ENCODE measurements around the gene PPP1R14D.

Gene PPP1R14D

DNA sequence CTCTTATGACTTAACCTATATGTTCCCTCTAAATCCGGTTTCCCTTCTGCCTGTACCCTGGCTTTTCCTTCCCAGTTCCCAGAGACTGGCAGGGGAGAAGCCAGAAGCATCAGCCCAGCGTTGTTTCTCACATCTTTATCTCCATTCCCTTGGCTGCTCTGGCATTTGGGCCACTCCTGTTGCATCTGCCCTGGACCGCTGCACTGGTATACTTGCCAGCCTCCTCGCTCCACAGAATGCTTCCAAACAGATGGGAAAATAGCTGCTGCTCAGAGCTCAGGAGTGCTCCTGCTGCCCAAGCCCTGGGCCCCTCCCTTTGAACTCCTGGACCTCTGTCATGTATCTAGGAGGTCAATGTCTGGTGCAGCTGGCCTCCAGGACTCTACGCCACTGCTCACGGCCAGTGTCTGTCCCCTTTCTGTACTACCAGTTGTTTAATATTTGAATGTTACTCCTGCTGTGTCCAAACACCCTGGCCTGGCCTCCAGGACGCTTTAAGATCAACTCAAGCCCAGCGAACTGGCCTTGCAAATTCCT is 22.1 kb upstream of the PPP1R14D start:
- DNase-seq, result no peak

DNA sequence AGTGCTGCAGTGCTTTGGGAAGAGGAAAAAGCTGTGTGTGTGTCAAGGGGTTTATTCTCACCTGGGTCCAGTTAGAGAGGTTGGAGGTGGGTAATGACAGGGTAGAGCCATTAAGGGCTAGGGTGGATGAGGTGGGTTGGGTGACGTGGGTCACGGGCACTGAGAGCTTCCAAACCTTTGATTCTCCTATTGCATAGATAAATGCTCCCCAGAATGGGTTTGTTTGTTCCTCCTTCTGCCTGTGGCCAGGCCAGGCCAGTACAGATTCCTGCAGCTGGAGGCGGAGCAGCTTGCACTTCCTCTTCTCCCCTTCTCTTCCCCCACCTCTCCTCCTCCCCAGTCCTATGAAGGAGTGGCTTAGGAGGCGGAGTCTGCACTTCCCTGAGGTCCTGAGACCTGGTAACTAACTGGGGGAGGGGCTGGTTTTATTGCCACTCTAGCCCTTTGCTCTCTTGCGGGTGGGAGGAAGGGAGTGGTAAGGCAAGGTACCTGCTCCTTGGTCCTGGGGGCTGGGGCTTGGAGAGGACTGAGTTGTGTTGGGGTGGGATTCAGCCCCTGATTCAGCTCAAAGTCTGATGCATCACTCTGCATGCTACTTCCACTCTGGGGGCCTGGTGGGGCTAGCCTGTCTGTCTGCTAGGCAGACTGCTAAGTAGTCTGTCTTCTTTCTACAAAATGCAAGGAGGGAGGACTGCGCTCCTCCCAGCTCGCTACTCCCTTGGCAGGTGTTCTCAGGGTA is 18.9 kb upstream of the PPP1R14D start:
- no peak for DNase-seq

DNA sequence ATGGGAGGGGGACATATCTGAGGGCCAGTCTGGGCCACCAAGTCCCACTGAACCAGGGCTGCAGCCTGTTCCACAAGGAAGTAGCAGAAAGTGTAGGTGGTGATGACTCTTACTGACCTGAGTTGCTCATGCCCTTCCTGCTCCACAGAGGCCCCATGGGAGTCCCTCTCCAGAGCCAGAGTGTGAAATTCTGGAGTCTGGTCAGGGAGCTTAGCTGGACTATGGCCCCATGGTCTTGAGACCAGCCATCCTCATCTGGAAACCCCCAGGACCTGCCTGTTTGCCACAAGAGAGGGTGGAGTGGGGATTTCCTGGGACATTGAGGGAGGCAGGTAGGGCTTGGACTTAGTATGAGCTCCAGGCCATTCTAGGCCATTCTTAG is 18.3 kb upstream of the PPP1R14D start:
- DNase-seq, result no peak

DNA sequence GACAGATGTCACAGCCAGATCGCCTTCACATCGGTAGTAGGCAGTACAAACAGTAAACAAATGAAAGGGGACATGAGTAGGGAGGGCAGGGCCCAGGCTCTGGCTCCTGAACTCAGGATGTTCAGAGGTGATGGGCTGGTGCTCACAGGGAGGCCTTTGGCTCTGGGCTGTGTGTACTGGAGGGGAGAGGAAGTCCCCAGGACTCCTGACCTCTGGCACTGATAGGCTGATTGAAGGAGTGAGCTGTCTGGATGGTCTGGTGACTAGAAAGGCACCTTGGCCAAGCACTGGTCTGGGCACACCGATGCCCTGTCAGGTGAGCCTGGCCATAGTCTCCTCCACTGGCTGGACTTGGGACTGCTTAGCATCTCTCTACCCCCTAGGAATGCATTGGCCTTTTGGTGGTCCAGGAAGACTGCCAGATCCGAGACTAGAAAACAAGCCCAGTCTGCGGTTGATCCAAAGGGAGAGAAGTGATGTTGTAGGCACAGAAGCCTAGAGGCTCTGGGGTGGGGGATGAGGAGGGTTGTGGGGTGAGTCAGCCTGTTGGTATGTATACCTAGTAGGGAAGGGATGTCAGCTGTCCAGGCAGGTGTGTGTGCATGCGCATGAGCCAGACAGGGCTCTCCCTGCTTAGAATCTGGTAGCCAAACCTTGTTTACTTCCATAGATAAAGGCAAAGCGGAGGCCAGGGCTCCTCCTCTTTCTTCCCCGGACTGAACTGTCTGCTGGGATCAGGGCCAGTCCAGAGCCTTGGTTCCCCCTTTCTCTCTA is 17.2 kb upstream of the PPP1R14D start:
- no peak for DNase-seq

DNA sequence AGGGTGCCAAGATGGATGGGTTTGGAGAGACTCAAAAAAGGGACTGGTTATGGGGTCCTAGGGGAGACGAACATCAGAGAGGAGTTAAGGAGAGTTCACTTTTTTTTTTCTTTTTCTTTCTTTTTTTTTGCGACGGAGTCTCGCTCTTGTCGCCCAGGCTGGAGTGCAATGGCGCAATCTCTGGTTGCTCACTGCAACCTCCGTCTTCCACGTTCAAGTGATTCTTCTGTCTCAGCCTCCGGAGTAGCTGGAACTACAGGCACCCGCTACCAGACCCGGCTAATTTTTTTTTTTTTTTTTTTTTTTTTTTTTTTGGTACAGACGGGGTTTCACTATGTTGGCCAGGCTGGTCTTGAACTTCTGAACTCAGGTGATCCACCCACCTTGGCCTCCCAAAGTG is 16.5 kb upstream of the PPP1R14D start:
- no peak for DNase-seq

DNA sequence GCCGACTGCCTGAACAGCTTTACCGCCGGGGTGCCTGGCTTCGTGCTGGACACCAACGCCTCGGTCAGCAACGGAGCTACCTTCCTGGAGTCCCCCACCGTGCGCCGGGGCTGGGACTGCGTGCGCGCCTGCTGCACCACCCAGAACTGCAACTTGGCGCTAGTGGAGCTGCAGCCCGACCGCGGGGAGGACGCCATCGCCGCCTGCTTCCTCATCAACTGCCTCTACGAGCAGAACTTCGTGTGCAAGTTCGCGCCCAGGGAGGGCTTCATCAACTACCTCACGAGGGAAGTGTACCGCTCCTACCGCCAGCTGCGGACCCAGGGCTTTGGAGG is 16.2 kb upstream of the PPP1R14D start:
- no peak for DNase-seq

DNA sequence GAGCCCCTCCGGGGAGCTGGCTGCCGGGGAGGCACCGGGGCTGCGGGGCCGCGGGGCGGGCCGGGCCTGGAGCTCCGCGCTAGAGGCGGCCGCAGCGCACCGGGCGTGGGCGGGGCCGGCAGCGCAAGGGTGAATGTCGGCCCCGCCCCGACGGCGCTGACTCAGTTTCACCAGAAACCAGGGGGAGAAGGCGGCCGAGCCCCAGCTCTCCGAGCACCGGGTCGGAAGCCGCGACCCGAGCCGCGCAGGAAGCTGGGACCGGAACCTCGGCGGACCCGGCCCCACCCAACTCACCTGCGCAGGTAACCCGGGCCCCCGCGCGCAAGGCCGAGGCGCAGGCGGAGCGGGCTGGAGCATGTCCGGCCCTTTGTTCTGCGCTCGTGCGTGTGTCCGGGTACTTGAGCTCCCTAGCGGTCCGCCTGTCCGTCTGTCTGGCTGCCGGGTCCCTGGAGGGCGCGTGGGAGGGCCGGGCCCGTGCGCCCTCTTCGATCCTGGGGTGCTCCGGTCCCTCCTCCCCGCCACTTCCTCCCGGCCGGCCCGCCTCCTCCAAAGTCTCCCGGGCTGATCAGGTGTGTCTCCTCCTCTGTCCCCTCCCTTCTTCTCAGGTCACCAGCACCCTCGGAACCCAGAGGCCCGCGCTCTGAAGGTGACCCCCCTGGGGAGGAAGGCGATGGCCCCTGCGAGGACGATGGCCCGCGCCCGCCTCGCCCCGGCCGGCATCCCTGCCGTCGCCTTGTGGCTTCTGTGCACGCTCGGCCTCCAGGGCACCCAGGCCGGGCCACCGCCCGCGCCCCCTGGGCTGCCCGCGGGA is 15.6 kb upstream of the PPP1R14D start, which contains the start of gene SPINT1:
SPINT1 (plus strand) TSS at position 164 of the 811 bp plus-strand sequence; CDS start at position 671, 507 bp downstream.
- DNase-seq, result no peak

DNA sequence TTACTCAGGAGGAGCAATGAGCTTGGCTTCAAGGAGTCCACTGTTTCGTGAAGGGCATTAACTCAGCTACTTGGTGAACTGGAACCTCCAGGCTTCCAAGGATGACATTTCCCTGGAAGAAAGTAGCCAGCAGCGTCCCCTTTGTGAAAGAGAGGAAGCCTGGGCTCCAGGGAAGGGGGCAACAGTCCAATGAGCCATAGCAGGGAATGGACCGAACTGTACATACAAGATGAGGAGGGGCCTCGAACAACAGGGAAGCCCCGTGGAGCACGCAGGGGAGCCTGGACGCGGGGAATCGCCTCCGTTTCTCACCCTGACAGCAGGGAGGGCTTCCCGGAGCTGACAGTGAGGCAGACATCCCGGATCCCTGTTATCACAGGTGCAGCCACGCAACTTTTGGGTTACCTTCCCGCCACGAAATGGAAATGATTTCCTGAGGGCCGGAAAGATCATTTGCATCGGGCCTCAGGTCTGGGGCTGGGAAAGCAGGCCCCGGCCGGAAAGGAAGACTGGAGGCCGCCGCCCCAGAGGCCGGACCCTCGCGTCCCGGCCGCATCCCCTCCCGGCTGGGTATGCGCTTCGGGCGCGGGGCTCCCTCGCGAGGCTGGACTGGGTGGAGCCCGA is 14.9 kb upstream of the PPP1R14D start:
- no peak for DNase-seq

DNA sequence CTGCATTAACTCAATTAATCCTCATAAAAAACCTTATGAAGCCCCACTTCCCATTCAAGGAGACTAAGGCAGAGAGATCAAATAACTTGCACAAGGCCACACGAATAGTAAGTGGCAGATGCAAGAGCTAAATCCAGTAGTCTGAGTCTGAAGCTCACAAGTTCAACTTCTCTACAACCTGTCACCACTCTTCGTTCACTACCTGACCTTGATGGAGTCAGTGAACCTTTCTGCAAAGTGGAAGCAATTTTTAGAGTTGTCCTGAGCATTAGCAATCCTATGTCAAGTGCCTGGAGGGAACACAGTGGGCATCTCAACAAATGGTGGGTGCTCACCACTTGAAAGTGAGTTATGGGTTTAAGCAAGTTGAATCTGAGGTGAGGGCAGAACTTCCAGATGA is 13.2 kb upstream of the PPP1R14D start:
- DNase-seq, result no peak

DNA sequence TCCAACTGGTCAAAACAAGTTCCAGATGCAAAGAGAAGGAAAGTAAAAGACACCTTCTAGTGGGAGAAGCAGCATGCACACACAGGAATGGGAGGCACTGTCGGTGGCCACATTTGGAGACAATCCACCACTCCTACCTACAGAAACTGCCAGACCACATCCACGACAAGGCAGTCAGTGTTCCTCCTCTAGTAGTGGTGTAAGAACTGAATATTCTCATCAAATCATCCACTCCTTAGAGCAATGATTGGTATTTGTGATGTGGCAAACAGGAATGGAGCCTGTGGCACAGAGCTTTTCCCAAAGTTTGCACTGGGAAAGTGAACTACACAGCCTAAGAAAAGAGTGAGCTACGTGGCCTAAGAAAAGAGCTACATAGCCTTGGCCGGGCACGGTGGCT is 10.2 kb upstream of the PPP1R14D start:
- no peak for DNase-seq

DNA sequence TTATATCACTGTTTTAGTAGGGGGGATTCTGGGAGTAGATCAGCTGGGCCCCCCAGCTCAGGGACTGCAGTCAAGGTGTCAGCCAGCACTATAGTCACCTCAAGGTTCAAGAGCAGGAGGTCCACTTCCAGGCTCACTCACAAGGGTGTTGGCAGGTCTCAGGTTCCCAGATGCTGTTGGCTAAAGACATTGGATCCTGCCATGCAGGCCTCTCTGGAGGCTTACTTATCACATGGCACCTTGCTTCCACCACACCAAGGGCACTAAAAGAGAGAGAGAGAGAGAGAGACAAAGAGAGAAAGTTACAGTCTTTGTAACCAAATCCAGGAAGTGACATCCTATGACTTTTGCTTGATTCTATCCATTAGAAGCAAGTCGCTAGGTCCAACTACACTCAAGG is 7.5 kb upstream of the PPP1R14D start:
- no peak for DNase-seq

DNA sequence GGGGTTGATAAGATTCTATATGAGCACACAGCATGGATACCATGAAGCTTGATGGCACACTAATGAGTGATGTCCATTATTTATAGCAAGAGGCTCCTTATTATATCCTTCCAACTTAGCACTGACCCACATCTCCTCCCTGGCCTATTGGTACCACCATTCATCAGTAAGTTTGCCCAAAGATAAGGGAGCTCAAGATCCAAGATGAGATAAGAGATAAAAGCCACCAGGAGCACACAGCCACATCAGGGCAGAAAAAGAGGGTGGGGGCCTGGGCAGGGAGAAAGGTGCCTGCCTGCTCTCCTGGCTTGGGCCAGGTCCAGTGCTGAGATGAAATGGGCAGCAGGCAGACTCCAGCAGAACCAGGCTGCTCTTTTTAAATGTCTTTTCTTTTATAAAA is 4.4 kb upstream of the PPP1R14D start:
- DNase-seq, result no peak

DNA sequence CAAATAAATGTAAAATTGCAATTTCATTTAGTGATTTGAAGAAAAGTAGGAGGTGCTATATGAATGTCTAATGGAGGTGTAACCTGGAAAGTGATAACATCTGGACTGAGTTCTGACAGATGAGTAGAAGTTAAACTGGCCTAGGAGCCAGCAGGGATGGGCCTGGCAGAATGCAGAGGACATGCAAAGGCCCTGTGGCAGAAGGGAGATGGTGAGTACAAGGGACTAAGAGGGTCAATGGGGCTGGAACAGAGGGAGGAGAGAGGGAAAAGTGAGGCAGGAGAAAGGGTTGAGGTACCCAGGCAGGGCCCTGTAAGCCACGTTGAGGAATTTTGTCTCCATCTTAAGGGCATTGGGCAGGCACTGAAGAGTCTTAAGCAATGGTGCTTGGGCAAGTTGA is 3.4 kb upstream of the PPP1R14D start:
- no peak for DNase-seq

DNA sequence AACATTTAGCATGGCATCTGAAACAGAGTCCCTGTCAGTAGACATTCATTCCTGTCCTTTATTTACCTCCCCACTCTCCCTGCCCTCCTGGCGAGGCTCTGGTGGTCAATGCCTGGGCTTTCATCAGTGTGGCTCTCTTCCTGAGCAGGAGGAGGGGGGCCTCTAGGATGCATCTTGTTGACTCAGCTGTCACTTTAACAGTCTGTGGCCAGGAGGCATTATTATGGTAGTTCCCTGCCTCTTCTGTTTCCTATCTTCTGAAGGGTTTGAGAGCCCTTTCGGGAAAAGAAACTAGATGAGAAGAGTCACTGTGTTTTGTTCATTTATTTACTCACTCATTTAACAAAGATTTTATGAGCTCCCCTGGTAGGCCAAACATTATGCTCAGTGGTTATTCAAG is 2.4 kb upstream of the PPP1R14D start:
- peak; percentile 53 for DNase-seq

DNA sequence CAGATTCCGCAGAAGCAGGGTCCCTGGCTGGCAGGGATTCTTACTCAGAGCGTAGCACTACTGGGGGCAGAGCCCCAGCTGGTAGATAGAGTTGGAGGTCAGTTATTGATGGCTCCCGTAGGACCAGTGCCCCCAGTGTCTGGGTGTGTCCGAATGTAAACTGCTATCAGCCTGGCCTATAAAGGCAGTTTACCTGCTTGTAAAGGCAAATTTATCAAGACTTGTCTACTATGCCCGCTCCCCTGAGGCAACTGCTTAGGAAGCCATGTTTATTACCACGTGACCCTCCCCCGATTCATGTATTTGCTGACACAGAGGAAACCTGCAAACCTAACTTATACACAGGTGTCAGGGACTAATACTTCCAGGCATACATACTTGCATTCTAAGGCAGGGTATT is 607 bp upstream of the PPP1R14D start:
- no peak for DNase-seq

DNA sequence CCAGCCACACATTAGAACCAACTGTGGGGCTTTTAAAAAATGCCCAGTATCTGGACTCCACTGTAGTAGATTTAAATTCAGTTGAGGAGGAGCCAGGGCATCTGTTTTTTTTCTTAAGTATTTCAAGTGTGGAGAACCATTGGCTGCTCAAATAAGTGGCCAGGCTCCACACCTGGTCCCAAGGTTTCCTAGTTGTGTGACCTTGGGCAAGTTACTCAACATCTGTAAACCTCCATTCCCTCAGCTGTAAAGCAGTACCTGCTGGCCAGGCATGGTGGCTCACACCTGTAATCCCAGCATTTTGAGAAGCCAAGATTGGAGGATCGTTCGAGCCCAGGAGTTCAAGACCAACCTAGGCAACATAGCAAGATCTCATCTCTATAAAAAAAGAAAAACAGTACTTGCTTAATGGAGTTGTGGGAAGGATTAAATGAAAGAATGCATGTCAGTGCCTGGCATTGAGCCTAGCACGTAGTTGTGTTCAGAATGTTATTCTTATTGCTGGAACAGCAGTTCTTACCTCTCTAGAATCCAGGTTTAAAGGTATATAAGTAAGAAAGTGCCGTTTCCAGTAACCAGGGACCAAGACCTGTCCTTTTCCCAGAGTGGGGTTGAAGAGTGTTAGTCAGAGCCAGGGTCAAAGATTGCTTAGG is 2.0 kb downstream of the PPP1R14D start:
- no peak for DNase-seq

DNA sequence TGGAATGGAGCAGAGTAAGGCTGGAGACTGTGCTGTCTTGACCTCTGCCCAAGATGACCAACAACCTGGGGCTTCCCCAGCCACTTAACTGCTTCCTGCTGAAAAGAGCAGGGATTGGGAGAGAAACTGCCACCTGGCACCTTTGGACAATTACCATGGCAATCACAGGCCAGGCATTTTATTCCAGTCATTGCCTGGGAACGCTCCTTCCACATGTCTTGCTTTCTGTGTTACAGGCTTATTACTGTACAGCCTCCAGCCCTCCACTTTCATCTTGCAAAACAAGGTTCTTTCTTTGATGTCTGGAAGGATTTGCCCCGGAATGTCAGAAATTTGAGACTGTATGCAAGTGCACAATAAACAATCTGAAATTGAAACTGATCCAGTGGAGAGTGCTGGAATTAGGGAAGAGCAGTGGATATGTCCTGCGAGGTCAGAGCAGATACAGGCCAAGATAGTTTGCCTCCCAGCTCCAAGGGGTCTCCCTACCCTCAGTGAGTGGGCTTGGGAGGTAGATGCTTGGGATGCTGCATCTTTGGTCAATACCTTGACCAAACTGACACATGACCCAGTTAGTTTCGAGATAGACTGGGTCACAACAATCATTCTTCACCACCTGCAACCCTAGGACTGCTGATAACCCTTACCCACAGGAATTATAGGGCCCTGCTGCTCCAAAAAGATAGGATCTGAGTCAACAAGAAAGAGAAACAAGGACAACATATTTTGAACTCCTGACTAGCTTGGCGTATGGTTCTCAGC is 2.7 kb downstream of the PPP1R14D start:
- no peak for DNase-seq

DNA sequence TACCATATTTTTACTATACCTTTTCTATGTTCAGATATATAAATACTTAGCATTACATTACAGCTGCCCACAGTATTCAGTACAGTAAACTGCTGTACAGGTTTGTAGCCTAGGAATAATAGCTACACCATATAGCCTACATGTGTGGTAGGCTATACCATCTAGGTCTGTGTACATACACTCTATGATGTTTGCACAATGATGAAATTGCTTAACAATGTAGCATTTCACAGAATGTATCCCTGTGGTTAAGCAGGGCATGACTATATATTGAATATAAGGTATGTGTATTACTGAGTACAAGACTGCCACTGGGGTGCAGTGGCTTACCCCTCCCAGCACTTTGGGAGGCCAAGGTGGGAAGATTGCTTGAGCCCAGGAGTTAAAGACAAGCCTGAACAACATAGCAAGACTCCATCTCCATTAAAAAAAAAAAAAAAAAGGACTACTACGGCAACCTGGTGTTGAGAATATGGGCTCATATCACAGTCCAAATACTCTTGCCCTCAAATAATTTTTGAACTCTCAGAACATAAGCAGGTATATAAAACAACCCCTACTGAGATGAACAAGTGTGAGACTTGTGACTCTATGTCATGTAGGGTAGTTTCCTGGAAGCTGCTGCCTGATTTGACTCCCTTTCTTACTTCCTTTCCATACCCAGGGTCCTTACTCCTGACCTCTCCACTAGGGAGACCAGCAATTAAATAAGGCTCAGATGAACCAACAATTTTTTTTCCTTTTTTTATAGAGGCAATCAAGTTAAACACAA is 4.8 kb downstream of the PPP1R14D start:
- DNase-seq, result no peak

DNA sequence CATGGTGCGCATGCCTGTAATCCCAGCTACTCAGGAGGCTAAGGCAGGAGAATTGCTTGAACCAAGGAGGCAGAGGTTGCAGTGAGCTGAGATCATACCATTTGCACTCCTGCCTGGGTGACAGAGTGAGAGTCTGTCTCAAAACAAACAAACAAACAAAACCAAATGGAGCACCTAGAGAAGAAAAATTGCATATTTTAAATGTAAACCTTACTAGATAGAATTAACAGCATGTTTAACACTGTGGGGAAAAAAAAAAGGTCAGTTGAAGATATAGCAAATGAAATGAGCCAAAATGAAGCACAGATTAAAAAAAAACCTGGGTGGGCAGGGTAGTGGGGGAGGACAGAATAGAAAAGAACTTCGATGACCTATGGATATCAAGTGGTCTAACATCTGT is 7.3 kb downstream of the PPP1R14D start:
- no peak for DNase-seq

DNA sequence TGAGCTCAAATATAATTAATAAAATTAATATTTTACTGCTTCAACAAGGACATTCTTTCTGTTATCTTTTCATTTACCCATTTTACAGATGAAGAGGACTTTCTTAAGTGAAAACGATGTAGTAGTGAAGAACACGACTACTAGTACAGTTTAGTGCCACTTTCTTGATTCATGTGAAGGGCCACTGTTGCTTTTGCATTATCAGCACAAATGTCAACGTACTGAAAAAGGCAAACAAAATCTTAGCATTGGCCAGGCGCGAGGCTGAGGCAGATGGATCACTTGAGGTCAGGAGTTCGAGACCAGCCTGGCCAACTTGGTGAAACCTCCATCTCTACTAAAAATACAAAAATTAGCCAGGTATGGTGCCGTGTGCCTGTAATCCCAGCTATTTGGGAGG is 9.5 kb downstream of the PPP1R14D start:
- no peak for DNase-seq

Data from NCI-H1417 treated with DMSO at 0.1 percent for 48 hours (cell line).